Mucosa of gallbladder (tissue), 1 donor: ENCODE measurements around the gene NUDT22. TPM values are rescaled to one million over a fixed set of nuclear protein-coding genes. Genes with fewer than 3 reads are reported as not detected.

Experiments used
- DNase-seq: peaks from one replicate; pipeline ENCODE4 v3.0.0-alpha.2; 2020; ENCODE audit warnings: low spot score
- total RNA-seq: library from RNA; stranded (reverse); gene quantifications from one replicate; pipeline ENCODE4 v1.2.1, GENCODE V29; 2021
- donor health status: DM: no; HTN: no; CAD: no.

The NUDT22 gene, protein sequence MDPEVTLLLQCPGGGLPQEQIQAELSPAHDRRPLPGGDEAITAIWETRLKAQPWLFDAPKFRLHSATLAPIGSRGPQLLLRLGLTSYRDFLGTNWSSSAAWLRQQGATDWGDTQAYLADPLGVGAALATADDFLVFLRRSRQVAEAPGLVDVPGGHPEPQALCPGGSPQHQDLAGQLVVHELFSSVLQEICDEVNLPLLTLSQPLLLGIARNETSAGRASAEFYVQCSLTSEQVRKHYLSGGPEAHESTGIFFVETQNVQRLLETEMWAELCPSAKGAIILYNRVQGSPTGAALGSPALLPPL
- total RNA-seq = 78.6 TPM

DNA sequence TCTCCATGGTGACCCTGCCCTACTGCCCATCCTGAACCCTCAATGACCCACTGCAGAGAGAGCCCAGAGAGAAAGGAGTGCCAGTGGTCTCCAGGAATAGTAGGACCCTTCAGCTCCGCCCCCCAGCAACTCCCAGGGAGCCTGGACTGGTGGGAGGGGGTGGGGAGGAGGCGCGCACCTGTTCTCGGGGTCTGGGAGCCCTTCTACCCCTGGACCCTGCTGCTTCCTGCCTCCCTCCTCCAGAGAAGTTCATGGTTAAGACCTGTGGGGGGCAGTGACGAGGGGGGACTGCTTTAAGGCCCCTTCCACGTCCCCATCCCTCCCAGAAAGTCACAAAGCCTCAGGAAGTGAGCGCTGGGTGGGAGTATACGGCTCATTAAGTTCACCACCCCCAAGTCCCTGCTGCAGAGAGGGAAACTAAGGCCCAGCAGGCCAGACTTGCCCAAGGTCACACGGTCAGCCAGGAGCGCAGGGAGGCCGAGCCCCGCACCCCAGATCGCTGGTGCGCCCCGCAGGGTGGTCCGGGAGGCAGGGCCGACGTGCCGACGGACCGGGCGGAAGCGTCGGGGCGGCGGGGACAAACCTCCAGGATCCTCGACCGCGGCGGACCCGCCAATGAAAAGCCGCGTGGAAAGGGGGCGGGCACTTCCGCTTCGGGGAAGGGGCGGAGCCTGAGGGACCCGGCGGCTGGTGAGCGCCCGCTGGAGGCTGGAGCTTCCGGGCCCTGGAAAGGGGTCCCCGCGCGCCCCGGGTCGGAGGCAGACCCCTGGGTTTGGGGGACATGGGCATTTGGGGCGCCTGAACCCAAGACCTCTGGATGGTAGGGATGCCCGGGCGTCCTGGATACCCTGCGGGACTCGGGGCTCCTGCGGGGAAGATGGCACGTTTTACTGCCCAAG lies at the start of gene NUDT22, which contains the start of gene TRPT1:
Gene NUDT22 (plus strand): TSS at position 667 of the 899 bp plus-strand sequence. CDS start 379 bp downstream, outside the sequence.
Gene TRPT1 (minus strand): TSS at position 579 of the 899 bp plus-strand sequence. CDS start 326 bp downstream, at position 253.
- DNase-seq = peak; percentile 92

DNA sequence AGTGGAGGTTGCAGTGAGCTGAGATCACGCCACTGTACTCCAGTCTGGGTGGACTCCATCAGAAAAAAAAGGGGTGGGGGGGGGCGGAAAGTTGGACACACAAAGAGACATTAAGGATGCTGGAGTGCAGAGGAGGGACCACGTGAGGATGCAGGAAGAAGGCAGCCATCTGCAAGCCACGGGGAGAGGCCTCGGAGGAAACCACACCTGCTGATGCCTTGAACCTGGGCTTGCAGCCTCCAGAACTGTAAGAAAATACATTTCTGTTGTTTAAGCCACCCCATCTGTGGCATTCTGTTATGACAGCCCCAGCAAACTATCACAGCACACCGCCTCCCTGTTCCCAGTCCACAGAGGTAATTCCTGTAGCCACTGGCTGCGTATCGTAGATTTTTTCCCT lies 49.3 kb upstream of the NUDT22 start:
- DNase-seq = no peak

DNA sequence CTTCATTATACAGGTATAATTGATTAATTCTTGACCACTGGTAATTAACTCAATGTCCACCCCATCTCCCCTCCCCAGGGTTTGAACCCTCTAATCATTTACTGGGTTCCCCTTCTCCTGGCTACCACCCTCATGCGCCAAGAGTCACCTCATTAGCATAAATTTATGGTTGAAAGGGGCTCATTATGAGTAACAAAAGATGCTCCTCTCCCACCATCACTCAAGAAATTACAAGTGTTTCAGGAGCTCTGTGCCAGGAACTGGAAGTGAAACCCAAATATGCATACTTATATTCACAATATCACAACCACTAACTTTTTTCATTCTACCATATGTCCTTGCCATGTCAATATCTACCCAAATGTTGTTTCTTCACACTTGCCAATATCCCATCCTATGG lies 47.9 kb upstream of the NUDT22 start:
- DNase-seq = no peak

DNA sequence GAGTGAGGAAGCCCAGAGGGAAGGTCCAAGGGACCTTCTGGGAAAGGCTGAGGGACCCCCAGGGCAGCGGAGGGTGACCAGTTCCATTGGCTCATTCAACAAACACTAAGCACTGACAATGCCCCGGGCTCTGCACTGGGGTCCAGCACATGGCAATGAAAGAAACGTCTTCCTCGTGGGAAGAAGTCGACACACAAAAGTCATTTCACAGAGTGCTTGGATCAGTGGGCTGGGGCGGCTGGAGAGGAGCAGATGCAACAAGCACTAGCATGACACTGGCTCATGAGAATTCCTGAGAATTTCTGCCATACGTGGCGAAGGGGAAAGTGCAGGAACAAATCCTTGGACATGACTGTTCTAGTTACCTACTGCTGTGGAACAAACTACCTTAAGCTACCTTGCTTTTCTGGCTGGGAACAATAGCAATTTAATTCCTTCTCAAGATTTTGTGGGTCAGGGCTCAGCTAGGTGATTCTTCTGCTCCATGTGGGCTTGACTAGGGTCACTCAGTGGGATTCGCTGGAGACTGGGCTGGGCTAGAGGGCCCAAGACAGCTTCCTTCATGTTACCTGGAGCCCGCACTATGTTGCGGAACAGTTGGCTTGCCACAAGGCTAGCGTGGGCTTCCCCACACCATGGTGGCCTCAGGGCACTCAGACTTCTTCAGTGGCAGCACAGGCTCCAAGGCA lies 47.0 kb upstream of the NUDT22 start:
- no peak for DNase-seq

DNA sequence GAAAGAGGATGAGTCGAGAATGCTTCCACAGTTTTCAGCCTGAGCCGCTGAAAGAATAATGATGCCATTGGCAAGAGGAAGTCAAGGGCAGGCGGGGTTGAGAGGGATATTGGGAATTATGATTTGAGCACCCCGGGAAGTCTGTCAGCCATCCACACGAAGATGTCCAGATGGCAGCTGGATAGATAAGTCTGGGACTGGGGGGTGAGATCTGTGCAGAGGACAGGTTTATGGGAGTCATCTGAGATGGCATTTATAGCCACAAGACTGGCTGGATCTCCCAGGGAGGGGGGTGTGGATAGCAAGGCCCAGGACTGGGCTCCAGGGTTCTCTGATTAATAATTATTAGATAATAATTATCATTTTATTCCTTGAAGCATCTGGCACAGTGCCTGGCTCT lies 45.2 kb upstream of the NUDT22 start:
- DNase-seq = no peak

DNA sequence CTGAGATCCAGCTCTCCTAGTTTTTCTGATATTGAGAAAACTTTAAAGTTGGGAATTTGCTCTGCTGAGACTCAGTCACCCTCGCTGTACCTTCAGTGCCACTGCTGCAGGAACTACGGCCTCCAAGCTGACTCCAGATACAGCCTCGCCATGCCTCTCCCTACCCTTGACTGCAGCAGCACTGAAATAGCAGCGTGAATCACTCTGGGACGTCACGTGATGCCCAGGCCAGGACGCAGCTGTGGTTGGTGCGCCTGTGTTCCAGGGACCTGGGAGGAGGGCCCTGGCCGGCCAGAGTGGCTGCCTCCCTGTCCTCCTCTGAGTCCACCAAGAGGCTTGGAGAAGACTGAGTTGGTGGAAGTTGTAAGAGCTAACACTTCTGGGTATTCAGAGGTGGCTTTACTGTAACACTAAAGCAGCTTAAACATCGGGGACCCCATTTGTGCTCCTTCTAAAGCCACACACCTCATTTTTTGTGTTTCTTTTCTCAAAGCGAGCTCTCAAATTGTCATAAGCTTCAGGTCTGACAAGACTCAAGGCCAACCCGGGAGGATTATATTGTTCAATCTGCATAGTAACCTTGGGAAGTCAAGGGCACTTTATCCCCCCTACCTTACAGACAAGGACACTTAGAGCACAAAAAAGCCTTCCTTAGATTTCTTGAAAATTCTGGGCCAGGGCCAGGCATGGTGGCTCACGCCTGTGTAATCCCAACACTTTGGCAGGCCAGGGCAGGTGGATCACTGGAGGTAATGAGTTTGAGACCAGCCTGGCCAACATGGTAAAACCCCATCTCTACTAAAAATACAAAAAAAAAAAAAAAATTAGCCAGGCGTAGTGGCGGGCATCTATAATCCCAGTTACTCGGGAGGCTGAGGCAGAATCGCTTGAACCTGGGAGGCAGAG lies 44.3 kb upstream of the NUDT22 start:
- DNase-seq = peak; percentile 94

DNA sequence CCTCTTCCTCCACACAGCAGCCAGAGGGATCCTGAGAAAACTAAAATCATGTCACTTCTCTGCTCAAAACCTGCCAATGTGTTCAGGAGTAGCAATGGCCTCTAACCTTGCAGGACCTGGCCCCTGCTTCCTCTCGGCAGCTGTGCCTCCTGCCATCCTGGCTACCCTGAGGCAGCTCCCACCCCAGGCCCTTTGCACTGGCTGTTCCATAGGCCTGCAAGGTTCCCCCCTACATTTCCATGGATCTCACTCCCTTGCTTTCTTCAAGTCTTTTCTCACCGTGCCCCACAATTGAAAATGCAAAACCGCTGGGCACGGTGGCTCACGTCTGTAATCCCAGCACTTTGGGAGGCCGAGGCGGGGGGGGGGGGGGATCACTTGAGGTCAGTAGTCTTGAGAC lies 42.2 kb upstream of the NUDT22 start:
- DNase-seq = no peak

DNA sequence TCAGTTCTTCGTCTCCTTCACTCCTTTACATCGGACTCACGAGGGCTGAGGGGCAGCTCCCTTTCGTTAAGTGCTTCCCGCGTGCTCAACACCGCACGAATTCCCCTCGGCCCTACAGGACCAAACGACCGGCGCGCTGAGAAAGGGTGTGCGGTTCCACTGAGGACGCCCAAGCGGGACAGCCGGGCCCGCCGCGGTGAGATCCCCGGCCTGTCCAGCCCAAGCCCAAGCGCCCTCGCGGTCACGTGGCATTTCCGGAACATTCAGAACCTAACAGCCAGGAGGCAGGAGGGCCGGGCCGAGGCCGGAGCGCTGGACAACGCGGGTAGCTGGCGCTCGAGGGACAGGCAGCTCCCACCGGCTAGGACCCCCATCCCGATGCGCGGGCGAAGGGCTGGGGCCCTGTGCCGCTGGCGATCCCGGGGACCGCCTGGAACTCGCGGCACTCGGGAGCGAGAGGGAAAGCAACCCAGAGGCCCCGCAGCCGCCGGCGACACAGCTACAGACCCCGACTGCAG lies 40.8 kb upstream of the NUDT22 start:
- DNase-seq = peak; percentile 88

DNA sequence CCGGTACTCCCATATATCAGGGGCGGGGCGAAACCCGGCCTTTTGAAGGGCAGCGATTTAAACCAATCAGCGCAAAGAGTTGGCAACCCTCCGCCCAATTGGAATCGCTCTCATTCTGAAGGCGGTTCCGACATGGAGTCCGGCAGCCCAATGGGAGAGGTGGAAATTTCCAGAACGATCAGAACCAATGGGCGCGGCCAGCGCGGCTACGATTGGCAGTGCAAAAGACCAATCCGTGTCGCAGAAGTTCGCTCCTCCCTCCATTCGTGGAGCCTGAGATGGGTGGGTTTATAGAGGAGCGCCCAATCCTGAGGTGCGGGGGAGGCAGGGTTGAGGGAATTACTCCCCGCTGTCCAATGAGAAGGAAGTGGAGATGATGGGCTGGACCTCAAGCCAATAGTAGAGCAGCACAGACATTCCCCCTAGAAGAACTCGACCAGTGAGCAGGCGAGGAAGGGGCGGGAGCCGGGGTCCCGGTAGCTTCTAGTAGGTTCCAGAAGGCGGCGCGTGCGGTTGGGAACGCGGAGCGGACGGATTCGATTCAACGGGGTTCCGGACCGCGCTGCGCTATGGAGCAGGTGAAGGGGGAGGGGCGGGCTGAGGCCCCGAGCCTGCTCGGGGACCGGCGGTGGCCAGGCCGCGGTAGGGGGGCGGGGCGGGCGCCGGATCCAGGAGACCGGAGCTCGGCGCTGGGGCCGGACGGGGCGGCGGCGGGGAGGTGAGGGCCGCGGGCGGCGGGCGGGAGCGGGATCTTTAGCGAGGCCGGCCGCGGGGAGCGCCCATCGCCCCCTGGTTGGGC lies 40.2 kb upstream of the NUDT22 start, which contains the start of gene STIP1:
Gene STIP1 (plus strand): TSS at position 479 of the 799 bp plus-strand sequence. CDS start 91 bp downstream, at position 570.
- DNase-seq = peak; percentile 100

DNA sequence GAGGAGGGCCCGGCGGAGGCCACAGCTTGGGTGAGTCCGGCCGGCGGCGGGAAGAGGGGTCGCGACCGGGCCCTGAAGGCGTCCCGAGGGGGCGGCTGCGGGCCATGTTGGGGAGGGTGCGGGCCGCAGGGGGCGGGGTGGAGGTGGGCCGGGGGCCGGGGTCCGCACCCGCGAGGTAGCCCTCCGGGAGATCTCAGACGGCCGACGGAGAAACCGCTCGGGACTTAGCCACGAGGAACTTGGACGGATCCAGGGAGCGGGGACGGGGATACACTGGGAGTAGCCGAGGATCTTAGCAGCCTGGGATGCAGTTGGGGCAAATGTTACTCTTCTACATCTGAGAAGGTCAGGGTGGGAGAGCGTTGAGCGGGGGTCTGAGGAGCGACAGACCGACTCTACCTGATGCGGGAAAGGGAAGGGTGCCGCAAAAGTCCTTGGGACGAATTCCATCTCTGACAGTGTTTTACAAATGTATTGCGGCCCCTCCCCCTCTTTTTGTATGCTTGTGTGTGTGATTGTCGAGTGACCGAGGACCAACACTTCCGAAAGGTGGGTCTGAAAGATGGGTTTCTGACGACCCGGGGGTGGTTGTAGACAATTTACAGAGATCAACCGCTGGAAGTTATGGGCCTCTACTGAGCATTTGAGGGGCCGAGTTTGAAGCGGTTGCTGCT lies 39.4 kb upstream of the NUDT22 start:
- no peak for DNase-seq

DNA sequence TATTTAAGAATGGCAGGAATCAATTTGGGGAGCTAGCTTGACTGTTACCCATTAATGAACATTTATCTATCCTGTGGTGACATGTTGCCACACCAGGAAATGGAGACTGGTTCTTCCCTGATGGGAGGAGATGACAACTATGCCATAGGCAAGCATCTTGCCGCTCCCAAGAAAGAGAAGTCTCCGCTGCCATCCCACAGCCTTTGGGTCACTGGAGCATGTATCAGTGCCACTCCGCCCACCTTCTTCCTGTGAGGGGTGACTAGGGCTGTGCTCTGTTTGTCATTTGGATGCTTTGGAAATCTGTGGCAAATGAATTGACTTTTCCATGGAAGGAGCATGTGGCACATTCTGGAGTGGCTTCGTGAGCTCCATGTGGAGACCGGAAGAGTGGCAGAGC lies 33.6 kb upstream of the NUDT22 start:
- DNase-seq = no peak

DNA sequence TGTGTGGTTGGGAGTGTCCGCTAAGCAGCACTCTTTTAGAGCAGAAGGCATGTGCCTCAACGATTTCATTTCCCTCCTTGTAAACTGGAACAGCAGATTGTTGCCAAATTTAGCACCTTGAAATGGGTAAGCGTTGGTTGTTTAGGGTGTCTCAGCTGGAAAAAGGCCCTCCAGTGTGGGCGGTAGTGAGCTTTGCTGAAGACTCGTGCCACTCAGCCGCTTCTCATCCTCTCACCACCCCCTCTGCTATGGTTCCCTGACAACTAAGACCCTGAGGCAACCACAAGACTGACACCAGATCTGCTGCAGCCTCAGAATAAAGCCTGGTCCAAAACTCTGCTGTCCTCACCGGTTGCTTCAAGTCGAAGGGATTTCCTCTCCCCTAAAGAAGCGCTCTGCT lies 29.4 kb upstream of the NUDT22 start:
- DNase-seq = no peak

DNA sequence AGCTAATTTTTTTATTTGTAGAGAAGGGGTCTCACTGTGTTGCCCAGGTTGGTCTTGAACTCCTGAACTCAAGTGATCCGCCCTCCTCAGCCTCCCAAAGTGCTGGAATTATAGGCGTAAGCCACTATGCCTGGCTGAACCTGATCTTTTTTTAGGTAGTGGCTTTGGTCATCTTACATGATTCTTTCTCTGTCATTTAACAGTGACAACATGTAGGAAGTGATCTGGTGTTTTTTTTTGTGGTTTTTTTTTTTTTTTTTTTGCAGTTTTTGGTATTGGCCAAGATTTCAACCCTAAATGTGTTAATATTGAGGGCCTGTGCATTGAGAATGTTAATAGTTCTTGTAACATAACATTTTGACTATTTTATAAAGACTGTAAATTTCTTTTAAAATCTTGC lies 27.6 kb upstream of the NUDT22 start:
- DNase-seq = no peak

DNA sequence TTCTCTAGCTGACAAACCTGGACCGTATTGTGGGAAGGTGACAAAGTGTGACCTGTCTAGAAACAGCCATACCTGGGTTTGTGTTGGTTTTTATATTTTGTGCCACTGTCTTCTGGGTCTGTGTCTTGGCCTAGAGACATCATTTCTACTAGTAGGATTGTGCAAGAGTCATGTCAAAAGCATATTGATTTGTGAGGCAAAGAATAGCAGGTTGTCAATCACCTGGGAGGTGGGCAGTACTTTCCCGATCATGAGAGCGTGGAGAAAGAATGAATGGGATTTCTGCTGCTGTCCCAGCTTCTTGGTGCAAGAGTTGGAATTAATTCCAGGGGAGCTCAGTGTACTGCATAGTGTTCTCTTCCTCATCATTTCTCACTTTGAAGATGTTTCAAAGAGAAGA lies 24.5 kb upstream of the NUDT22 start:
- DNase-seq = no peak

DNA sequence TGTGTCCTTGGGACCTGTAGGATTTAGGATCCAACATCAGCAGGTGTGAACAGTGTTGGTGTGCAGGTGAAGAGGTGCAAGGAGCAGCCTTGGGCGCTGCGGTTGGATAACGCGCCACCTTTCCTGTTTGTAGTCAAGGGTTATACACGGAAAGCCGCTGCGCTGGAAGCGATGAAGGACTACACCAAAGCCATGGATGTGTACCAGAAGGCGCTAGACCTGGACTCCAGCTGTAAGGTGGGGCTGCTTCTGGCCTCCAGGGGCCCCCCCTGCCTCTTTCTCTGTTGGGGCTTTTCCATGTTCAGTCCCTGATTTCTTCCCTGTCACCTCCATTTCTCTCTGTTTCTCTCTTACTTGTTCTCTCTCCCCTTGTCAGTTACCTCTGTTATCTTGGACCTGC lies 23.1 kb upstream of the NUDT22 start:
- no peak for DNase-seq

DNA sequence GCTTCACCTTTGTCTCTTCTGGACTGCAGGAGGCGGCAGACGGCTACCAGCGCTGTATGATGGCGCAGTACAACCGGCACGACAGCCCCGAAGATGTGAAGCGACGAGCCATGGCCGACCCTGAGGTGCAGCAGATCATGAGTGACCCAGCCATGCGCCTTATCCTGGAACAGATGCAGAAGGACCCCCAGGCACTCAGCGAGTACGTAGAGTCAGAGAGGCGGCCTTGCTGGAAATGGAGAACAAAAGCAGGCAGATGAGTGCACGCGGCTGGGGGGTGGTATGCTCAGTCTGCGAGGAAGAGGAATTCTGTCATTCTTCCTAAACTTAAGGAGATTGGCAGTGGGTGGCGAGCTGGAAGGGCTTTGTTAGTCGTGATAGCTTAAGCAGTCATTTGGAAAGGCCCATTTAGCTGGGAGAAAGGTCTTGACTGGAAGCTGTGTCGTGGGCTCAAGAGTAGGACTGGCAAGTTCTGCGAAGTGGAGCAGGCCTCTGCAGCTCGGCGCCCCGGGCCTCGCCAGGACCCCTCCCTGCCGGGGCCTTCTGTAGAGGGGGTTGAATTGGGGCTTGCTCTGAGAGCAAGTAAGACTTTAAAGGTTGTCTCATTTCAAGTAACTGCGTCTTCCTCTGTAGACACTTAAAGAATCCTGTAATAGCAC lies 22.5 kb upstream of the NUDT22 start:
- no peak for DNase-seq

DNA sequence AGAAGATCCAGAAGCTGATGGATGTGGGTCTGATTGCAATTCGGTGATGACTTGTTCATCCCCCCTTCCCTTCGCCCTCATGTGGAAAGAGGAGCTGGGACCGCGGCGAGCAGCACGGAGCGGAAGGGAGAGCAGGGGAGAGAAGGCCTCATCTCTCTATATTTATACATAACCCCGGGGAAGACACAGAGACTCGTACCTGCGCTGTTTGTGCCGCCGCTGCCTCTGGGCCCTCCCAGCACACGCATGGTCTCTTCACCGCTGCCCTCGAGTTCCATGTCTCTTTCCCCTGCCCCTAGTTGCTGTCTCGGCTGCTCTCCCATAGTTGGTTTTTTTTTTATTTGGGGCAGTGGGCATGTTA lies 22.0 kb upstream of the NUDT22 start:
- no peak for DNase-seq

DNA sequence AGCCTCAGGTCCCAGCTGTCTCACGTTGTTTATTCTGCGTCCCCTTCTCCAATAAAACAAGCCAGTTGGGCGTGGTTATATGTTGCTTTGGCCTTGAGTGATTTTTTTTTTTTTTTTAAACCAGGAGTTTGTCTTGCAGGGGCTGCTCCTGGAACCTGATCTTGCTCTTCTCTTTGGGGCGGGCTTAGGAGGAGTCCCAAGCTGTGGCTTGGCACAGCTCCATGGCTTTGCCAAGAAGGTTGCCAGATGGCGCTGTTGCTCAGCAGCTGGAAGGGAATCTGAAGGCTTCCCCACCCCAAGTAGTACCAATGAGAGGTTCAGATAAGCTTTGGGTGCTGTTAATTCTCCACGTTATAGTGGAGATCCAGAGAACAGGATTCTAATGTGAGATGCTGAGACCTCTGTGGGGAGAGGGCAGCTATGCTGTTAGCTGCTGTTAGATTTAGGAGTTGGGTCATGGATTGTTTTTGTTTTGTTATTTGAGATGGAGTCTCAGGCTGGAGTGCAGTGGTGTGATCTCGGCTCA lies 21.5 kb upstream of the NUDT22 start:
- DNase-seq = peak; percentile 92
